Neural progenitor cell (in vitro differentiated cells): ENCODE data around the gene PRKCA. TPM values are rescaled to one million over a fixed set of nuclear protein-coding genes. Genes with fewer than 3 reads are reported as not detected.

ENCODE experiments used
- DNase-seq: peaks from one replicate; pipeline ENCODE4 v3.0.0-alpha.2; 2016; ENCODE audit warnings: low spot score
- H2AFZ ChIP-seq: fragments of 200-600 bp; sonication (generic); replicated peaks from 2 replicates; pipeline ENCODE4 v1.6.1; 2016; ENCODE audit warnings: antibody characterized with exemption
- H3F3A ChIP-seq: fragments of 200-600 bp; sonication (generic); 2 replicates; pipeline ENCODE4 v1.6.1; 2016; ENCODE audit warnings: antibody characterized with exemption, low read depth
- H3K27ac ChIP-seq: fragments of 200-600 bp; sonication (generic); 2 replicates; pipeline ENCODE4 v1.5.1; 2016; ENCODE audit warnings: mild to moderate bottlenecking
- H3K27me3 ChIP-seq: fragments of 200-600 bp; sonication (generic); 2 replicates; pipeline ENCODE4 v1.6.1; 2016; ENCODE audit warnings: mild to moderate bottlenecking, moderate library complexity
- H3K36me3 ChIP-seq: fragments of 200-600 bp; sonication (generic); 2 replicates; pipeline ENCODE4 v1.5.1; 2016
- H3K4me1 ChIP-seq: fragments of 200-600 bp; sonication (generic); 2 replicates; pipeline ENCODE4 v1.6.1; 2016; ENCODE audit warnings: mixed run types
- H3K4me2 ChIP-seq: fragments of 200-600 bp; sonication (generic); 2 replicates; pipeline ENCODE4 v1.6.1; 2016
- H3K4me3 ChIP-seq: fragments of 200-600 bp; sonication (generic); 2 replicates; pipeline ENCODE4 v1.5.1; 2016
- H3K79me2 ChIP-seq: fragments of 200-600 bp; sonication (generic); 2 replicates; pipeline ENCODE4 v1.6.1; 2016; ENCODE audit warnings: low read depth
- H3K9ac ChIP-seq: fragments of 200-600 bp; sonication (generic); 2 replicates; pipeline ENCODE4 v1.6.1; 2016
- H3K9me3 ChIP-seq: fragments of 200-600 bp; sonication (generic); 2 replicates; pipeline ENCODE4 v1.5.1; 2016; ENCODE audit warnings: low read depth
- H4K20me1 ChIP-seq: fragments of 200-600 bp; sonication (generic); 2 replicates; pipeline ENCODE4 v1.6.1; 2016; ENCODE audit warnings: low read depth
- H3K27ac Mint-ChIP-seq: 3 replicates; pipeline ENCODE4 v1.8.0; 2021; ENCODE audit warnings: mixed read lengths
- H3K27me3 Mint-ChIP-seq: 2 replicates; pipeline ENCODE4 v1.8.0; 2022; ENCODE audit warnings: low read depth, mild to moderate bottlenecking, inconsistent platforms, moderate library complexity, mixed read lengths; ENCODE audit not compliant: insufficient read depth
- H3K36me3 Mint-ChIP-seq: 3 replicates; pipeline ENCODE4 v1.8.0; 2021; ENCODE audit warnings: mixed read lengths
- H3K4me1 Mint-ChIP-seq: 3 replicates; pipeline ENCODE4 v1.8.0; 2021; ENCODE audit warnings: mixed read lengths
- H3K4me3 Mint-ChIP-seq: 3 replicates; pipeline ENCODE4 v1.8.0; 2021; ENCODE audit warnings: mild to moderate bottlenecking, moderate library complexity, mixed read lengths
- H3K9me3 Mint-ChIP-seq: 3 replicates; pipeline ENCODE4 v1.8.0; 2020; ENCODE audit warnings: mixed read lengths
- EZH2 ChIP-seq: fragments of 200-600 bp; sonication (generic); IDR thresholded peaks from 2 replicates; pipeline ENCODE4 v1.6.1; 2017; ENCODE audit warnings: antibody characterized with exemption, mild to moderate bottlenecking, moderate library complexity
- EZH2phosphoT487 ChIP-seq: fragments of 200-600 bp; sonication (generic); IDR thresholded peaks from 2 replicates; pipeline ENCODE4 v1.6.1; 2017; ENCODE audit warnings: antibody characterized with exemption
- total RNA-seq: library from RNA; depleted of rRNA; stranded (reverse); fragments of >200 nt; gene quantifications from 2 replicates; pipeline ENCODE4 v1.2.3, GENCODE V29; 2015; ENCODE audit warnings: low replicate concordance
- TF ChIP-seq, protein P1 (sequence below): fragments of 200-600 bp; sonication (generic); IDR thresholded peaks from 2 replicates; pipeline ENCODE4 v1.5.1; 2017; ENCODE audit warnings: antibody characterized with exemption, mild to moderate bottlenecking

Gene PRKCA
- total RNA-seq, 1 donor from 2014 or later, result 2.1 TPM

DNA sequence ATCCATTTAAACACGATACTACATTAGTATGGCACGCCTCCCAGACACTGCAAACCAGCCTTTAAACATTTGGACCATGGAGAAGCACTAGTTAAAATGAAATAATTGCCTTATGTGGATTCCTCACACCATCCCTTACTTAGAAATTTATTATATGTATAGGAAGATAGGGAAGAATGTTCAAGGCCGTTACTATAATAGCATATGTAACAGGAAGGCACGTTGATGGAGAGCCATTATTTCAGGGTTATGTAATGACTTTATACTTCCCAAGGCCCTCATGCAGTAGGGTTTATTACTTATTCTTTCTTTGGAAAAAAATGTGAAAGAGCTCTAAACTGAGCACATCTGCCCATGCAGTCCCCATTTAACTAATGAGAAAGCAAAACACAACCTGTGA, 435.9 kb downstream of the PRKCA start:
- Mint-ChIP-seq H3K9me3 (no peaks in the 10 kb centered on the region), H3K4me3 (no peak overlapping the region), H3K36me3 (peaks cover 13% of the 10 kb centered on the region), H3K27ac (no peak overlapping the region), H3K27me3 (peaks cover 5% of the 10 kb centered on the region), H3K4me1 (peaks cover 41% of the 10 kb centered on the region)
- H3K36me3 ChIP-seq, result no peaks in the 10 kb centered on the region
- no peaks in the 10 kb centered on the region for H3K79me2 ChIP-seq
- no peak for DNase-seq
- no peaks in the 10 kb centered on the region for H4K20me1 ChIP-seq
- H2AFZ ChIP-seq, result no peak overlapping the region
- peaks cover 13% of the 10 kb centered on the region for H3K4me1 ChIP-seq
- H3K4me2 ChIP-seq, result no peak overlapping the region
- no peak for TF ChIP-seq EZH2
- TF ChIP-seq, protein P1, sequence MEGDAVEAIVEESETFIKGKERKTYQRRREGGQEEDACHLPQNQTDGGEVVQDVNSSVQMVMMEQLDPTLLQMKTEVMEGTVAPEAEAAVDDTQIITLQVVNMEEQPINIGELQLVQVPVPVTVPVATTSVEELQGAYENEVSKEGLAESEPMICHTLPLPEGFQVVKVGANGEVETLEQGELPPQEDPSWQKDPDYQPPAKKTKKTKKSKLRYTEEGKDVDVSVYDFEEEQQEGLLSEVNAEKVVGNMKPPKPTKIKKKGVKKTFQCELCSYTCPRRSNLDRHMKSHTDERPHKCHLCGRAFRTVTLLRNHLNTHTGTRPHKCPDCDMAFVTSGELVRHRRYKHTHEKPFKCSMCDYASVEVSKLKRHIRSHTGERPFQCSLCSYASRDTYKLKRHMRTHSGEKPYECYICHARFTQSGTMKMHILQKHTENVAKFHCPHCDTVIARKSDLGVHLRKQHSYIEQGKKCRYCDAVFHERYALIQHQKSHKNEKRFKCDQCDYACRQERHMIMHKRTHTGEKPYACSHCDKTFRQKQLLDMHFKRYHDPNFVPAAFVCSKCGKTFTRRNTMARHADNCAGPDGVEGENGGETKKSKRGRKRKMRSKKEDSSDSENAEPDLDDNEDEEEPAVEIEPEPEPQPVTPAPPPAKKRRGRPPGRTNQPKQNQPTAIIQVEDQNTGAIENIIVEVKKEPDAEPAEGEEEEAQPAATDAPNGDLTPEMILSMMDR, result no peak
- no peak for TF ChIP-seq EZH2phosphoT487
- H3K9ac ChIP-seq, result no peak overlapping the region
- no peak overlapping the region for H3K27ac ChIP-seq
- H3K9me3 ChIP-seq, result no peaks in the 10 kb centered on the region
- no peak overlapping the region for H3K4me3 ChIP-seq
- H3K27me3 ChIP-seq, result no peaks in the 10 kb centered on the region
- H3F3A ChIP-seq, result no peaks in the 10 kb centered on the region

DNA sequence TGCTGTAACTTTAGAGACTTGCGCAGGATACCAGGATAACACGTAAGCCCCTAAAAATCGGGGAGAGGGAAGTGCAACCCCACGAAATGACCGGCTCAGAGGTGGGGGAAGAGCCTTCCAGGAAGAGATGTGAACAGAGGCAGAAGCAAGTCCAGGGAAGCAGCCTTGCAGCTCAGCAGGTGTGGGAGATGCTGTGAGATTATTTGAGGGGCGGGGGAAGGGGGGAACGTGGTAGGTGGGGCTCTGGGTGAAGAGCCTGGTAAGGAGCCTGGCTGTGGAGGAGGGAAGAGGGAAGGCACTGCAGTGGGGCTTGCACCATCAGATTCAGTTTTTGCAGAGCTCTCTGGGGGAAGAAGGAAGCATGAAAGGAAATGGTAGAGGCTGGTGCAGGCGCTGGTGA, 437.1 kb downstream of the PRKCA start:
- TF ChIP-seq EZH2, result no peak
- TF ChIP-seq EZH2phosphoT487, result no peak
- TF ChIP-seq, protein P1, result no peak
- no peaks in the 10 kb centered on the region for H3K79me2 ChIP-seq
- H3K27me3 Mint-ChIP-seq, result peaks cover 5% of the 10 kb centered on the region

DNA sequence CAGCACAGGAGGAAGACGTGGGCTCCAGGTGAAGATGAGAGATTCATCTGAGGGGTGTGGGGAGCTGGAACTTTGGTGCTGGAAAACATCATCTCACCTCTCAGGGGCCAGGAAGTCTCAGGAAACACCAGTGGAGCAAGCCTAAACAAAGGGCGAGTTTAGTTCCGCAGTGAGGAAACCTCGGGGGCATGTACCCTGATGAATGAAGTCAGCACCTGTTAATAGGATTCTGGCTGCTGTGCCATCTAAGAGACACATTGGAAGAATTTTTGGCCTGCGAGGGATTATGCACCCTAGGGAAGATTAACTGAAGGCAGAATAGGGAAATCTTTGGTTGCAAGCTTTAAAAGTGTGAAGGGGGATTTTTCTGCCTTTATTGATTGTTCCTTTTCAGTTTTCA, 437.8 kb downstream of the PRKCA start:
- Histone ChIP-seq H3K9ac (no peak overlapping the region), H2AFZ (no peak overlapping the region), H3K4me1 (peaks cover 13% of the 10 kb centered on the region), H3F3A (no peaks in the 10 kb centered on the region), H3K27me3 (no peaks in the 10 kb centered on the region), H3K79me2 (no peaks in the 10 kb centered on the region), H3K9me3 (no peaks in the 10 kb centered on the region), H3K4me3 (no peak overlapping the region), H3K4me2 (peak overlapping the region; percentile 3), H4K20me1 (no peaks in the 10 kb centered on the region), H3K27ac (no peak overlapping the region), H3K36me3 (no peaks in the 10 kb centered on the region)
- TF ChIP-seq EZH2 (no peak), EZH2phosphoT487 (no peak)
- TF ChIP-seq, protein P1, result no peak
- H3K4me3 Mint-ChIP-seq, result no peak overlapping the region
- H3K36me3 Mint-ChIP-seq, result peaks cover 13% of the 10 kb centered on the region
- H3K9me3 Mint-ChIP-seq, result no peaks in the 10 kb centered on the region
- DNase-seq, result no peak
- H3K27ac Mint-ChIP-seq, result peak overlapping the region; percentile 64
- H3K4me1 Mint-ChIP-seq, result peaks cover 38% of the 10 kb centered on the region
- peaks cover 5% of the 10 kb centered on the region for H3K27me3 Mint-ChIP-seq

More for the DNA sequence above, 437.1 kb downstream of the PRKCA start:
- Histone ChIP-seq H3K36me3 (no peaks in the 10 kb centered on the region), H2AFZ (no peak overlapping the region), H3K27me3 (no peaks in the 10 kb centered on the region), H3K27ac (no peak overlapping the region), H3K4me1 (peaks cover 13% of the 10 kb centered on the region), H3K9ac (no peak overlapping the region), H3F3A (no peaks in the 10 kb centered on the region), H3K9me3 (no peaks in the 10 kb centered on the region), H3K4me3 (no peak overlapping the region), H3K4me2 (no peak overlapping the region), H4K20me1 (no peaks in the 10 kb centered on the region)
- no peak for DNase-seq
- Mint-ChIP-seq H3K27ac (peak overlapping the region; percentile 93), H3K36me3 (peaks cover 9% of the 10 kb centered on the region), H3K4me3 (peak overlapping the region; percentile 4), H3K9me3 (no peaks in the 10 kb centered on the region), H3K4me1 (peaks cover 38% of the 10 kb centered on the region)
